C1 segment of cervical spinal cord (tissue), 14 donors: ENCODE measurements around the gene SH3D19.
"Not testable (repeated sequence)": the region's sequence is repeated elsewhere in the genome, so short reads cannot be mapped to it uniquely, and the experiment has no call there.

Experiments
- DNase-seq, 14 donors: peaks; one replicate each; lab custom pipeline; 2025; lab: John Stamatoyannopoulos, UW

The SH3D19 gene

DNA sequence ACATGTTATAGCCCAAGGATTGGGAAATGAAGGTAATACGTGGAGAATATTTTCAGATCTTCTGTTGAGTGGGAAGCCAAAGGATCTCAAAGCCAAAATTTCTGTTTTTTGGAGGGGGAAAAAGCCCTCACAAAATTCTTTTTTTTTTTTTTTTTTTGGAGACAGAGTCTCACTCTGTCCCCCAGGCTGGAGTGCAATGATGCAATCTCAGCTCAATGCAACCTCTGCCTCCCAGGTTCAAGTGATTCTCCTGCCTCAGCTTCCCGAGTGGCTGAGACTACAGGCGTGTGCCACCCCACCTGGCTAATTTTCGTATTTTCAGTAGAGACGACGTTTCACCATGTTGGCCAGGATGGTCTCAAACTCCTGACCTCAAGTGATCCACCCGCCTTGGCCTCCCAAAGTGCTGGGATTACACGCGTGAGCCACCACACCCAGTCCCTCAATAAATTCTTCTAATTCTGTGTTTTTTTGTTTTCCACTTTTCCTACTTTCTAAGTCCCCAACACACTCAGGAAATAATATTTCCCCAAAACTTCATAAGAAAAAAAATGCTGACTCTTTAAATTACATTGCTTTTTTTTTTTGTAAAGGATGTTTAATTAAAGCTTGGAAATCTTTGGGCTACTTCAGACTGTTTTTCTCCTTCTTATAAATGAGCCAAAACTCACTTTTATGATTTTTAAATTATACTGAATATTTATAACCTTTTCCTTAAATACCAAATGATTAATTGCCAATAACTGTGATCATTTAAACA is 174.4 kb downstream of the SH3D19 start:
- DNase-seq, result no peak

DNA sequence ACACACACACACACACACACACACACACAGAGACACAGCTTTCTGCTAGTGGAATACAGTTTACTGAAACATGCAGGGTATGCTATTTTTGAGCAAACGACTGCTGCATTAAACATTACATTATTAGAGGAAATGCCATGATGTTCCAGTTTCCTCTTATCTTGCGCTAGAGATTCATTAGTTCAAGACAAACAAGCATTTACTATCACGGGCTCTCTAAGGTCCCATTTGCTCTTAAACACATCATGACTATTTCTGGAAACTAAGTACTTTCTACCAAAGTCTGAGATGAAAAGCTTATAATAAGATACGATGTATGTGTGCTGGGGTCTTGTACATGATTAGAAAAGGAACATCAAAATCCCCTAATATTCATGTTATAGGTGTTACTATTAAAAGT is 177.1 kb downstream of the SH3D19 start:
- DNase-seq, result no peak

DNA sequence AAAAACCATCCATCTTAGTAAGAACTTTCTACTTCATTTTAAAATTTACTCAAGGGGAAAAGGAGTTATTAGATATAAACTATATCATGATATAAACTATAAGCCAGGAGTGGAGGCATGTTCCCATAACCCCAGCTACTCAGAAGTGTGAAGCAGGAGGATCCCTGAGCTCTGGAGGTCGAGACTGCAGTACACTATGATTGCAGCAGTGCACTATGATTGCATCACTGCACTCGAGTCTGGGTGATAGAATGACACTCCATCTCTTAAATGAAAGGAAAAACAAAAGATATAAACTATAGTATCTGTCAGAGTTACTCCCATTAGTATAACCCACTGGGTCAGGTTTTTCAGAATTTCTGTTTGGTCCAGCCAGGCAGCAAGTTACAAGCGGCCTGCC is 178.4 kb downstream of the SH3D19 start:
- no peak for DNase-seq

DNA sequence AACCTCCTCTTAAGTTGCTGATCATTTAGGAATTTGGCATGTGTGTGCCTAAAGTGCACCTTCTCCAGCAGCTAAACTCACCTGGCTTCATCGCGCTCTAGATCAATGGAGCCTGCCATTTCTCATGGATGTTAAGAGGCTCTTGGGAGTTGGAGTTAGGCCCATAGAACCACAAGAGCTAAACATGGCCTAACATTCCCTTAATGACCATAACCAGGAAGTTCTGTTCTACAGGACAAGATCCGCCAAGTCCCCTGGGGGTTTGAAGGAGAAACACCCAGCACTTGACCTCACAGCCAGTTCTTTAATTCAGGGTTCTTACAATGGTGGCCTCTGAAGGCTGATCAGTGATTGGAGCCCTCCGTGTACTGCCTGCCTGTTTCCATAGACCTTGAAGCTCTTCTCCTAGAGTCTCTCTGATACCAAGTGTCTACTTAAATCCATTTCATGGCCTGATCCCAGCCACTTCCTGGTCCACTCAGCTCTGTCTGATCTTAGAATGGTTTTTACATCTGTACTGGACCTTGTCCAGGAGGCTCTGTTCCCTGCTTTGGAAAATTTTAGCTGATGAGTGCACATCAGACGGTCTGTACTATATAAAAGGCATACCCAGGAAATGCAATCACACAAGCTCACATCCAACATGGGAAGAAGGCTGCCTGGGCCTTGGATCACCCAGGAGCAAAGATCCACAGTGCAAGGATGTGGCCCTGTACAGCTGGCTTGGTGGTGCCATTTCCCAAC is 180.9 kb downstream of the SH3D19 start:
- no peak for DNase-seq

DNA sequence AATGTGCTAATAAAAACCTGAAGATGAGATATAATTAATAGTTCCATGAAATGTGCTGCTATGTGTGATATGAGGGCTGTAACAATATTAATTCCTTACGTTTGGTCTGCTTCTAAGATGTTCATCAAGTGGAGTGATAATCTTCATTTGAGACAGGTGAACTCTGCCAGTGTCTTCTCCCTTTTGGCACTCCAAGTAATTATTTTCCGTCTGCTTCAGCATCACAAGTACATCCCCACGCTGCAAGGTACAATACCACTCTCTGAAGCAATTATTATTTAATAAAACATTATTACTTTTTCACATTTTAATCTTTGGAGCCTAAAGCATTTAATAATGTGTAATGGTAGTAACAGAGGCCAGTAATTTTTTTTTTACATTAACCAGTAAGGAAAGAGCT is 181.6 kb downstream of the SH3D19 start:
- no peak for DNase-seq

DNA sequence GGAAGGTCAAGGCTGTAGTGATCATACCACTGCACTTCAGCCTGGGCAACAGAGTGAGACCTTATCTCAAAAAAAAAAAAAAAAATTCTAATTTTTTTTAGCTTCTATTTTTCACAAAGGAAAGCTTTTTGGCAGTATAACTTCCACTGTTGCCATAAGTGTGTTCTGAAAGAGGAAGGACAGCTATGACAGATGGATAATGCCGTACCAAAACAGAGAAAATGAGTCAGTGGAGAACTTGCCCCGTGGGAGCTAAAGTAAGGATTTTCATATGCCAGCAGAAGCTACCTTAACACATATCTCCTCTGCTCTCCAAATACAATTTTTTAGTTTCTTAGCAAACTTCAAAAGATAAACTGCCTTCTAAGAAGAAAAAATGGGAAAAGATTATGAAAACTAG is 182.2 kb downstream of the SH3D19 start:
- no peak for DNase-seq

DNA sequence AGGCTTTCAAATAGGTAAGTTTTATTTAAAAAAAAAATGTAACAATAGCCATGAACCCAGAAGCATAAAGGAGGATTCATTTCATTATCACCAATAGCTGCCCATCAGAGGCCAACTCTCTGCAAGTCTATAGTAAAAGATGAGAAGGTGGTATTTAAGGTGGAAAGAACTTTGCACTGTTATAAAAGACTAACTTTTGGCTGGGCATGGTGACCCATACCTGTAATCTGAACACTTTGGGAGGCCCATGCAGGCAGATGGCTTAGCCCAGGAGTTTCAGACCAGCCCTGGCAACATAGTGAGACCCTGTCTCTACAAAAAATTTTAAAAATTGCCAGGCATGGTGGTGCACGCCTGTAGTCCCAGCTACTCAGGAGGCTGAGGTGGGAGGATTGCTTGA is 182.6 kb downstream of the SH3D19 start:
- DNase-seq, result no peak

DNA sequence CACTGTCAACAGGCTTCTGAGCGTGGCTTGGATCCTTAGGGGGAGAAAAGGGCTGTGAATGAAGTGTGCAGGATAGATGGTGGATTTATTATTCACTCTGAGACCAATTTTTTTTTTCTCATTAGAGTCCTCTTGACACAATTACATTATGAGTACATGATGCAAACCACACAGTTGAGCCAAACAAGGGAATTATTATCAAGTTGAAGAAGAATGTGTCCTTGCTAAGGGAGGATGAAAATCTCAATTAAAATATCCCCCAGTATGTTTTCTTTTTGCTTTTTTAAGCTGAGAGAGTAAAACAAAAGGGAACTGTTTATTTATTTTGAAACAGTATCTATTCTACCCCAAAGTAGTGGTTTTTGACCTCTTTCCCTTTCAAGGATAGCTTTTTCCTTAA is 185.6 kb downstream of the SH3D19 start:
- DNase-seq, result no peak

DNA sequence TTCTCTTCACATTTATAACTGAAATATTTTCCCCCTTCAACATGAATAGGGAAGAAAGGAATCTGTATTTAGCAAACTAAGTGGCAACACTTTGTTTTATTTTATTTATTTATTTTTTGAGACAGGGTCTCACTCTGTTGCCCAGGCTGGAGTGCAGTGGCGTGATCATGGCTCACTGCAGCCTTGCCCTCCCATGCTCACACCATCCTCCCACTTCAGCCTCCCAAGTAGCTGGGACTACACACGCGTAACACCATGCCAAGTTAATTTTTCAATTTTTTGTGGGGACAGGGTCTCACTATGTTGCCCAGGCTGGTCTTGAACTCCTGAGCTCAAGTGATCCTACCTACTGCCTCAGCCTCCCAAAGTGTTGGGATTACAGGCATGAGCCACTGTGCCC is 189.4 kb downstream of the SH3D19 start:
- DNase-seq, result not testable (repeated sequence)

DNA sequence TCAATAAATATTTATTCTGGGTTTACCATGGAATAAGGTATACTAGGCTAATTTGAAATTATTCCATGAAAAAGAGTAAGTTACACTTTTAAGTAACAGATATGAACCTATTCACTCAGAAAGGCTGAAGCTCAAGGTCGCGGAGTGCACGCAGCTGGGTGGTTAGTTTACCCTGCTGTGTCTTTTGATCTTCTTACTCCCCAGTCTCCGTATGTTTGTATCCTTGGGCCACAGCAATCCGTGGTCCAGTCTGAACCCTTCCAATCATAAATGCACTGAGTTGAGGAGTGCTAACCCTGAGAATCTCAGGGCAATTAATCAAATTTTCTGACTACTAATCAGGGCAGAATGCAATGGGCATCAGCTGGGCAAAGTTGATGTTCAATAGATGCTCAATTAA is 192.1 kb downstream of the SH3D19 start:
- DNase-seq, result no peak

DNA sequence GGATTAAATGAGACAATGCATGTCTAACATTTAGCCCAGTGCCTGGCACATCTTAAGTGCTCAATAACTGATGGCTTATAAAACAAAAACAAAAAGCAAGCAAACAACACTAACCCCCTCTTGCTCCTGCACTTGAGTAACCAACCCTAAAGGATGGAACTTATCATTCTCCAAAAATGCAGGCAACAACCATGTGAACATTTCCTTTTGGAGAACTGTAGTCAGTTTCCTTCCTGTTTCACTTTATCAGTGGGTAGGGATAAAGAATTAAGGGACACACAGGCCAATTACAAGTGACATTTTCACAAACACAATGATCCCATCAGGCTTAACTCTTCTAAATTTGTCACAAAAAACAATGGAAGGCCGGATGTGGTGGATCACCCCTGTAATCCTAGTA is 195.6 kb downstream of the SH3D19 start:
- DNase-seq, result no peak

DNA sequence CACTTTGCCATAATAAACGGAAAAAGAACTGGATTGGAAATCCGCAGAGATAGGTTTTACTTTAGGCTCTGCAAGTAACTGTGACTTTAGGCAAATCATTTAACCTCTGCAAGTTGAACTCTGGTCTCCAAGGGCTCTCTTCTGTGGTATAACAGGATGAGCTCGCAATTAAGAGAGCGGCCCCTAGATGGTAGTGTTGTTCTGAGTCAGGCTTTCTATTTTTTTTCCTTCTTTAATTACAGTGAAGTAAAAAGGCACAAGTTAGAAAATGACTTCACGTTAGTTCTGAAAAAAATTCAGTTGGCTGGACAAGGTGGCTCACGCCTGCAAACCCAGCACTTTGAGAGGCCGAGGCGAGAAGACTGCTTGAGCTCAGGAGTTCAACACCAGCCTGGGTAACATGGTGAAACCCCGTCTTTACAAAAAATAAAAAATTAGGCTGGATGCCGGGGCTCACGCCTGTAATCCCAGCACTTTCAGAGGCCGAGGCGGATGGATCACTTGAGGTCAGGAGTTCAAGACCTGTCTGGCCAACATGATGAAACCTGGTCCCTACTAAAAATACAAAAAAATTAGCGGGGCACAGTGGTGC is 207.9 kb downstream of the SH3D19 start:
- DNase-seq, result peak in 8 of 14 donors; percentile 2 to 25 (median 10)

DNA sequence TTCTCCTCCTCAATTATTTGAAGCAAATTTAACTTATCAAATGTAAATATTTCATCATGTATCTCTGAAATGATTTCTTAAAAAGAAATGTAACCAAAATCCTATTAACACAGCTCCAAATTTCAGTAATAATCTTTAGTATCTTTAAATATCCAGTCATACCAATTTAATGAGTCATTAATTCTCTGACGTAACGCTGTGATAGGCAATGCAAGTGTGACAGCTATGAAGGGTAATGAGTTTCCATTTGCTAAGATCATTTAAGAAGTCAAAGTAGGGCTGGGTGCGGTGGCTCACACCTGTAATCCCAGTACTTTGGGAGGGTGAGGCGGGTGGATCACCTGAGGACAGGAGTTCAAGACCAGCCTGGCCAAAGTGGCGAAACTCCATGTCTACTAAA is 210.4 kb downstream of the SH3D19 start:
- DNase-seq, result no peak

DNA sequence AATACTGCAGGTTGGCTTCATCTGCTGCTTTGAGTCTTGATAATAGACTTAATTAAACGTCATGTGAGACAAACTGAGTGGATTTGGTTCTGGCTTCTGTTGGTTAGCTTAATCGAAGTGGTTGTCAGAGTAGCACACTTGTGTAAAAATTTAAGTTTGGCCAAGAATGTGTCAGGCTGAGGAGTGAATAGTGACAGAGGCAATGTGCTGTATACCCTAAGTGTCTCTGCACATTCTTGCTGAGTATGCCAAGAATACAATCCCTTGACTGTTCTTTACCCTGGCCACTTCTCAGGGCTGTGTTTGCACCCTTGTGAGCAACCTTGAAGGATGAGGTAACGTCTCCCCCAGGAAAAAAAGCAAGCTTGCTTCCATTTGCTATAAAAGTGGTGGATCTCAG is 211.1 kb downstream of the SH3D19 start:
- DNase-seq, result no peak

DNA sequence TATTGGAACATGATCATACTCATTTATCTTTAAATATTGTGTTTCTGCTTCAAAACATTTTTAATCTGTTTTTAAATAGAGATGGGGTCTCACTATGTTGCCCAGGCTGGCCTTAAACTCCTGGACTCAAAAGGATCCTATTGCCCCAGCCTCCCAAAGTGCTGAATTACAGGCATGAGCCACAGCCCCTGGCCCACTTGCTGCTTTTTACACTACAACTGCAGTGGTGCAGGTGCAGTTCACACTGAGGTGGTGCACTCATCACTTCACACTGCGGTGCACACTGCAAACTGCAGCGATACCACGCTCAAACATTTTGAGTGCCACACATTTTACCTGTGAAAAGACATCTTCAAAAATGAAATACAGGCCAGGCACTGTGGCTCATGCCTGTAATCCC is 215.2 kb downstream of the SH3D19 start:
- DNase-seq, result no peak

DNA sequence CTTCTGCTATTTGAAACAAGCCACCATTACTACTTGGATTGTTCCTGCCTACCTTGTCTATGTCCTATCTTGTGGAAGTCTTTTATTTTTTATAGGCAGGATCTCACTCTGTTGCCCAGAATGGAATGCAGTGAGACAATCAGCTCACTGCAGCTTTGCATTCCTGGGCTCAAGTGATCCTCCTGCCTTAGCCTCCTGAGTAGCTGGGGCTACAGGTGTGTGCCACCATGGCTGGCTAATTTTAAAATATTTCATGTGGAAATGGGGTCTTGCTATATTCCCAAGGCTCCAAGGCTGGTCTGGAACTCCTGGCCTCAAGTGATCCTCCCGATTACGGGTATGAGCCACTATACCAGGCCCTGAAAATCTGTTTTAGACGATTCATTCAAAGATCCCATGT is 218.3 kb downstream of the SH3D19 start:
- DNase-seq, result no peak

DNA sequence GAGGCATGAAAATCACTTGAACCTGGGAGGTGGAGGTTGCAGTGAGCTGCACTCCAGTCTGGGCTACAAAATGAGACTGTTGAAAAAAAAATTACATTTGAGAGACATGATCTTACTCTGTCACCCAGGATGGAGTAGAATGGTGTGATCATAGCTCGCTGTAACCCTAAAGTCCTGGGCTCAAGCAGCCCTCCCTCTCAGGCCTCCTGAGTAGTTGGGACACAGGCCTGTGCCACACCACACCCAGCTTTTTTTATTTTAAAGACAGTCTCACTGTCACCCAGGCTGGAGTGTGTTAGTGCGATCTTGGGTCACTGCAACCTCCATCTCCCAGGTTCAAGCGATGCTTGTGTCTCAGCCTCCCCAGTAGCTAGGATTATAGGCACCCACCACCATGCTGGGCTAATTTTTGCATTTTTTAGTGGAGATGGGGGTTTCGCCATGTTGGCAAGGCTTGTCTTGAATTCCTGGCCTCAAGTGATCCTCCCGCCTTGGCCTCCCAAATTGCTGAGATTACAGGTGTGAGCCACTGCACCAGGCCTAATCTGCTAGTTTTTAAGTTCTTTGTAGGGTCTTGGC is 219.9 kb downstream of the SH3D19 start:
- DNase-seq, result no peak

DNA sequence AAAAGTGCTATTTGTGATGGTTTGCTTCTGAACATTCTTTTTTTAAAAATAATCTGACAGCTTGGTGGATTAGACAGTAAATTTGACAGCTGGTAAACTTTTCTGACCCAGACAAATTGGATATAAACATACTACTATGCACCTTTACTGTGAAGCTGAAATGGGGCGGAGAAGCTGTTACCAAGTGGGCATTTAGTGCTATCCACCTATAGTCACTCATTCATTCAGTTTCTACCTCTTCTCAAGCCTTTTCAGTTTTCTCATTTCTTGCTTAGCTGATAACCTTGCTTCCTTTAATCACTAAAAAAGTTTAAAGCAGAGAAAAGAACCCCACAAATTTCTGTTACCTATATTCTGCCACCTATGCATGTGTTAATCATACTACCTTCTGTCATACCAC is 220.8 kb downstream of the SH3D19 start:
- DNase-seq, result no peak

DNA sequence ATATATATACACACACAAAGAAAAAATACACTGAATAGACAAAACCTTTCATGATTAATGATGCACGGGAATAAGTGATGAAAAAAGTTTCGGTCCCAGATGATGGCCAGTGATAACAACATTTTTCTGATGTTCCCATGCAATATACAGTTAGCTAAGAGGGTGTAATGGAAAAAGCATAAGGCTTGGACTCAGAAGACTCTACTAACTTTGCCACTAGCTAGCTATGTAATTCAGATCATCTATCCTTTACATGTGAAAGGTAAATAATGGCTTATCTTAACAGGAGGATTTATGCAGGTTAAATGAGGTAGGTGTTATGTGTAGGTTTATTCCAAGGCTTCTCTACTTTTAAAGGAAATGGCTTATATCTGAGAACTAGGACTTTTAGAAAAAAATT is 221.6 kb downstream of the SH3D19 start:
- DNase-seq, result no peak

DNA sequence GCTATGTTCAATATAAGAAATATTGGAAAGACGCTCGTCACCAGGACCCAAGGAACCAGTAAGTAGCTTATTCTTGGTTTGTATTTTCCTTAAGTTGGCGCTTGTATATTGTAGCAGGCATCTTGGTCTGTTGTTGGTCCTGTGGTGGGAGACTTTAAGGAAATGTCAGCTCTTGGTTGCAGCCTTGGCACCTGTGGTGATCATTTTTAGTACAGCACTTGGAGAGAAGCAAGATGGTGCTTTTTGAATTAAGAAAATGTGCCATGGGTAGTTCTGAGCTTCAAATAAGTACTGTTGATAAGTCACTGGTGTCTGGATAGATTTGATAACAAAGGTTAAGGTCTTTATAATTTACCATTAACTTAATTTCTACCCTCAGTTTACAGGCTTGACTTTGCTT is 224.9 kb downstream of the SH3D19 start:
- DNase-seq, result no peak

DNA sequence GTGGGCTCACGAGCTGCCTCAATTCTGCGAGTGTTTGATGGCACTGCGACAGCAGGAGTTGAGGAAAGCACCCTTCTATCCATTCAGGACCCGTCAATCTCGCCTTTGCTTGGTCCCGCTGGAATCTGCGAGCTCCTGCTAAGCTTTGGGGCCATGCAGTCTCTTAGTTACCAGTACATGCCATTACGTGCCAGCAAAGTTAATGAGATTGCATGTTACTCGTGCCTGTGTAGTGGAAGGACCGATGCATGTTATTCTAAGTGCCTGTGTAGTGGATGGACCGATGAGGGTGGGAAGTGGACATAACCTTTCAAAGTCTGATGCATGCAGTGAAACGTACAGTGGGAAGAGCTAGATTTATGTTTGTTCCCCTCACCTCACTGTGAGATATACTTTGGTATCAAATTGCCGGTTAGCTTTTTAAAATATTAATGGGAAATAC is 225.4 kb downstream of the SH3D19 start:
- no peak for DNase-seq

DNA sequence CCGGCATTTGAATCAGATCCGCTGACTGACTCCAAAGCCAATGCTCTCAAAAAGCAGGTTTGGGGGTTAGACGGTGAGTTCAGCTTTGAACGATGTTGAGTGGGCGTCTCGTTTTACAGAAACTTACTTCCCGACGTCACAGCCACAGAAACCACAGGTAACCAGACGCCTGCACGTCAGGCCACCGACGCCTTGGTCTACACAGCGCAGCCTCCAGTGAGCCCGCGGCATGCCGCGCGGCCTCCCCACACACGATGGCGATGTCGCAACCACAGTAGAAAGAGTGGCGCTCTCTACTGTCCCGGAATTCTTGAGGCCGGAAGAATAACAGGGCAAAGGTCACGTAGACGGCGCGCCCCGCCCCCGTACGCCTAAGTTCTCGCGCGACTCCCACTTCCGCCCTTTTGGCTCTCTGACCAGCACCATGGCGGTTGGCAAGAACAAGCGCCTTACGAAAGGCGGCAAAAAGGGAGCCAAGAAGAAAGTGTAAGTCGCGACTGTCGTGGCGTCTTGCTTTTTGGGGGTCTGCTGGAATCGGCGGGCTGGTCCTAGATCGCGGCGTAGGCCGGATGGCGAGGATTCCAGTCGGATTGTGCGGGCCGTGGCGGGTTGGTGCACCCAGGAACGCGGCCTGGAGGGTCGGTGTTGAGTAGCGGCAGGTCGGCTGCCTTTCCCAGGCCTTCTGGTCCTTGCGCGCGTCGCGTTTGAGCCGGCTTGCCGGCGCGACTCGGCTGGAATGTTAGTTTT is 226.0 kb downstream of the SH3D19 start, which contains the start of gene RPS3A:
Gene RPS3A (plus strand): TSS at position 400 of the 747 bp plus-strand sequence. CDS start 25 bp downstream, at position 425.
- DNase-seq, result peak; percentile 50 to 95 (median 93)
